Activated CD4-positive, alpha-beta T cell treated with anti-CD3 and anti-CD28 coated beads, Interleukin-2, amount 50 U/mL, for 1 hour (primary cell): Measurements from ENCODE around the gene OR5A1.
"Not testable (repeated sequence)": the region's sequence is repeated elsewhere in the genome, so short reads cannot be mapped to it uniquely, and the experiment has no call there.

ENCODE experiments used
- DNase-seq: peaks from one replicate; pipeline ENCODE4 v3.0.0-alpha.2; 2020

The OR5A1 gene

DNA sequence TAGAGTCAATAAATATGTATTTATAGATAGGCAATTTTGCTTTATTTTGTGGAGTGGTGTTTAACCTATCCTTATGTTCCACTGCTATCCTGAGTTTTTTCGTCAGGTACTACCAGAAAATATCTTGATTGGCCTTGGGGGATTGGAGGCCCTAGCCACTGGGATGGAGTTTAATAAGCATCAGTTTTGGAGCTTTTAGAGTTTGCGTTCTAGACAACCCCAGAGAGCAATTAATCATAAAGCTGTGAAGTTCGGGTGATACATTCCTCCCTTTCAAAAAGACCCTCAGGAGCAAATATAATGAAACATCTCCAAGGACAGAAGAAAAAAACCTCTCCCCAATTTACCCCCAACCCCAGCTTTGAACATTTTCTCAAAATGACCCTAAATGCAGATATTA is at the start of gene OR5A1:
Gene OR5A1 (plus strand): TSS at position 301 of the 400 bp plus-strand sequence. CDS start 6,700 bp downstream, outside the sequence.
- DNase-seq = no peak

DNA sequence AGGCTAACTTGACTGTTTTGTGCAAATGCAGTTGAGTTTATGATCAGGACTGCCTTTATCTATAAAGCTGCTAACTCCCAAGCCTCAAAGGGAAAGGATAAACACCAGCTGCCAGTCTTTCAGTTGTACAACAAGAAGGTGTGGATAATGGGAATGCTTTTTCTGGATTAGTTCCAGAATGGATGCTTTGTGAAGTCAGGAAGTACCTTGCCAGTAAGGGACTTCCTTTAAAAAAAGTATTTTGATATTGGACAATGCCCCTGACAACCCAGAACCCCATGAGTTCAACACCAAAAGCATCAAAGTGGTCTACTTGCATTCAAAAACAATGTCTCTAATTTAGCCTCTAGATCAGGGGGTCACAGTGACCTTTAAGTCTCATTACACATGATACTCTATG is 42.1 kb upstream of the OR5A1 start:
- no peak for DNase-seq

DNA sequence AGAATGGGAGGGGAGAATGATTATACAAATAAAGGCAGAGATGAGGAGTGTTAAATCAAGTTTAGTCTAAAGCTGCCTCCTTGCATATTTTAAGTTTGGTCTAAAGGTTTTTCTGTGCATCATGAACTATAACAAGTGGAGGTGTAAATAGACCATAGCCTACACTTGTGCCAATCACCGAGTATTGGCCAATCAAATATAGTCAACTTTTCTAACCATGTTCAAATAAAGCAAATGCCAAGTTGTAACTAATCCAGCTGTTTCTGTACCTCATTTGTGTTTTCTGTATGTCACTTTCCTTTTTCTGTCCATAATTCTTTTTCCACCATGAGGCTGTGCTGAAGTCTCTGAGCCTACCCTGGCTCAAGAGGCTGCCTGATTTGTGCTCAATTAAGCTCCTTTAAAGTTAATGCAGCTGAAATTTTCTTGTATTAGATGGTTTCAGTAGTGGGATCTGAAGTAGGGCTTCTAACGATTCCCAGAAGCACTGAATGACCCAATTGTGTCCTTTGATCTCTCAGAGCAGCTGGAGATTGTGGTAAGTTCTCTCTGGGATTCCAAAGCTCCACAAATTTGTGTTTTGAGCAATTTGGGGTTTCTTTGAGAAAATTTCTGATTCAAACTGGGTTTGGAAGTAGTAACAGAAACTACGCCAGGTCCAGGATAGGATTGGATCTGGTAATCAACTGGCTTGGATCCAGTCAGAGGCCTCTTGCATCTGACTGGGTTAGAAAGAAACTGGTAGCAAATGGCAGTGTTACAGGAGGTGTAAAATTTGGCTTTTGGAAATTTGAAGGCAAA is 35.6 kb upstream of the OR5A1 start:
- DNase-seq = no peak

DNA sequence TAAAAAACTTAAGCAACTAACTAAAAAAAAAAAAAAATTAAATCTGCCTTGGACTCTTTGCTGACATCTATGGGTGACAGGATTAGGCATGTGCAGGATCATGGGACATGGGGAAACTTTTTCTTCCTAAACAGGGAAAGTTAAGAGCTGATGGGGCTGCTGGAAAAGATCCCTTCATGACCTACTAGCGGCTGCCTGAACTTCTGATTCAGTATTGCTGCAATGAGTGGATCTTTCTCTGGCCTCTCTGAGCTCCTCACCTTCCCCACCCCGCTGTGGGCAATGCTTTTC is 35.1 kb upstream of the OR5A1 start:
- DNase-seq = no peak

DNA sequence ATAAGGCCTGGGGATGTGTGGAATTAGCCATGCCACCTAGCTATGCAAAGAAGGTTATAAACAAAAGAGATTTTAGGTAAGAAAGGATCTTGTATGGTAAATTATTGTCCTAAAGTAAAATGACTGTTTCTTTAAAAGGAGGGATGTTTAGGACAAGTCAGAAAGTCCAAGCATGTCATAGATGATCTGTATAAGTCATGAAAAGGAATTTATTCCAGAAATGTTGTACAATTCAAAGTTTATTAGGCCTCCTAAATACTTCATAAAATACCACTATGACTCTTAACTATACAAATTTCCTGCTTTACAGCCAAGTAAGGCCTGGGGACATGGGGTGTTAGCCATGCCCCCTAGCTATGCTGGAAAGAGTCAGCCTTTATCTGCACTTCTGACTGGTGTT is 32.7 kb upstream of the OR5A1 start:
- no peak for DNase-seq

DNA sequence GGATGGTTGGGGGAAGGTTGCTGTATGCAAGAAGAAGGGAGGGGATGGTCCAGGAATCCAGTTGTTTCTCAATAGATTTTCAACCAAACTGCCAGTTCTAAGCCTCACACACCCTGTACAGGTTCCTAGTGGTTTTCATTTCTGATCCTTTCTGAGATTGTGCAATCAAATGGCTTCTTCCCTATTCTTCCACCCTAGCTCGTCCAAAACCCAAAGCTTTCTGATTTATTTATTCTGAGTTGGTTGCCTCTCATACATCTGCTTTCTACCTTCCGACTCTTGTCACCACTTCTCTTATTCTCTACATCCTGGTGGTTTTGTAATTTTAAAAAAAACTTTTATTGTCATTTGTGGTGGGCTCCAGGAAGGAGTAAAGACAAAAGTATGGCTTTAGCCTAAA is 22.6 kb upstream of the OR5A1 start:
- DNase-seq = no peak

DNA sequence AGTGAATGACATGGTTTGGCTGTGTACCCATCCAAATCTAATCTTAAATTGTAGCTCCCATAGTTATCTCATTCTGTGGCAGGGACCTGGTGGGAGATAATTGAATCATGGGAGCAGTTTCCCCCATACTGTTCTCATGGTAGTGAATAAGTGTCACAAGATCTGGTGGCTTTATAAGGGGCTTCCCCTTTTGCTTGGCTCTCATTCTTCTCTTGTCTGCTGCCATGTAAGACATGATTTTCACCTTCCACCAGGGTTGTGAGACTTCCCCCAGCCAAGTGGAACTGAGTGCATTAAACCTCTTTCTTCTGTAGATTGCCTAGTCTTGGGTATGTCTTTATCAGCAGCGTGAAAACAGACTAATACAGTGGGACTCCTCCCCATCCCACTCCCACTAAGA is 21.2 kb upstream of the OR5A1 start:
- DNase-seq = no peak

DNA sequence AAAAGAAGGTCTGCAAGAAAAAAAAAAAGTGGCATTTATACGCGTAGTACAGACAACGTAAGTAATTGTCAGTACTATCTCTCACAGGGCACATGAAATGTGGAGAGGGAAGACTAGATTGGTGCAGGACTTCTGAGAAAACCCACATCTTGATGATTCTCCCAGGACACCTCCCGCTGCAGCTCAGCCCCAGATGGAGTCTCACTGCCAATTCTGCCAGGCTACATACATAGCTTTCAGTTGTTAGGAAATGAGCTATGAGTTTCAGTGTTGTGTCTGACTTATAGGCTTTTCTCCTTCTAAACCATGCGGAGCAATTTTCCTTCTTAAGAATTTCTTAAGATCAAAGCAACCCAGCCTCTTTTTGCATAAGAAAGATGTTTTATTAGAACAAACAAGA is 19.7 kb upstream of the OR5A1 start:
- no peak for DNase-seq

DNA sequence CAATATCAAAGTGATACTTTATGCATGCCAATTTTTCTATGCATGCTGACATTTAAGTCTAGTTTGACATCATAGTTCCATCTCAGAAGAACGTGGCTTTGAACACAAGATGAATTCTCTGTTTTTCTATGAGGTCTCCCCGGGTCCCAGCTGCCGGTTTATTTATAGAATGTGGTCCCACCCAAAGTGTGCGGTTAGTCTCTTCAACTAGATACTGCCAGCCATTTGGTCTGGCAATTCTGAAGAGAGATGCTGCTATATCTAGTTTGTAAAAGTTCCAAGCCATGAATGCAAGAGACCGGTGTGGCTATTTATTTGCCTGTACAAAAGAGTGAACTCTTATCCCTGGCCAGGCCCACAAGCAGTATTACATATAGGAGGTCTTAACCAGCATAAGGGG is 19.2 kb upstream of the OR5A1 start:
- DNase-seq = no peak

DNA sequence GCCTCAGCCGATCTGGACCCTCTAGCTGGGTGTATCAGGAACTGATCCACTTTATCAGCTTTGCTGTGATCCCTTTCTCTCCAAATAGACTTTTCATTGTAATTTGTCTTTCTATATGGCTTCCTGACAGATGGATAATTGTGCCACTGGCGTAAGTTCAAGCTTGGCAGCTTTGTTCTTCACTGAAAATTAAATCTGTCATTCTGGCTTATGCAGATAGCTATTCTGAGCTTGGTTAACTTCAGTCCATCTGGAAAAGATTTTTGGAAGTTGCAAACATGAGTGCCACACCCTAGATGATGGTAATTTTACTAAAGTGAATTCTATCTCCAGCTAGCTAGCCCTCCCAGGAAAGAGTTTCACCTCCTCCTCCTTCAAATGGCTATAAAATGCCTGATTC is 18.1 kb upstream of the OR5A1 start:
- no peak for DNase-seq

DNA sequence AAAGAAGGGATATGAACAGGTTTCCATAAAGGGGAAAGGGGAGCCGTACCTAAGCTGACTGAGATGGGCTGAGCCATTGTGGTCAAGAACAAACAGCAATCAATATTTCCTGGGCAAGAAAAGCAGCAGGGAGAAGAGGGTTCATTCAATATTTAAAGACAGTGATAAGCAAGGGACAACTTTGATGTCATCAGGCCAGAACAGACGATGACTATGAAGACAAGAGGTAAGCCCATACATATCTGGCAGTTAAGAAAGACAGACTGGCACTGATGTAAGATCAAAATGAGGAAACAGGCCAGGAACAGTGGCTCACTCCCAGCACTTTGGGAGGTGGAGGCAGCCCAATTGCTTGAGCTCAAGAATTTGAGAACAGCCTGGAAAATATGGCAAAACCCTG is 12.4 kb upstream of the OR5A1 start:
- DNase-seq = no peak

DNA sequence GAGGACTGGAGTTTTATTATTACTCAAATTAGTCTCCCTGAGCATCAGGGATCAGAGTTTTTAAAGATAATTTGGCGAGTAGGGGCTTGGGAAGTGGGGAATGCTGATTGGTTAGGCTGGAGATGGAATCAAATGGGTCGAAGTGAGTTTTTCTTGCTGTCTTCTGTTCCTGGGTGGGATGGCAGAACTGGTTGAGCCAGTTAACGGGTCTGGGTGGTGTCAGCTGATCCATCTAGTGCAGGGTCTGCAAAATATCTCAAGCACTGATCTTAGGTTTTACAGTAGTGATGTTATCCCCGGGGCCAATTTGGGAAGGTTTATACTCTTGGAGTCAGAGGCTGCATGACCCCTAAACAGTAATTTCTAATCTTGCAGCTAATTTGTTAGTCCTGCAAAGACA is 11.1 kb upstream of the OR5A1 start:
- no peak for DNase-seq

DNA sequence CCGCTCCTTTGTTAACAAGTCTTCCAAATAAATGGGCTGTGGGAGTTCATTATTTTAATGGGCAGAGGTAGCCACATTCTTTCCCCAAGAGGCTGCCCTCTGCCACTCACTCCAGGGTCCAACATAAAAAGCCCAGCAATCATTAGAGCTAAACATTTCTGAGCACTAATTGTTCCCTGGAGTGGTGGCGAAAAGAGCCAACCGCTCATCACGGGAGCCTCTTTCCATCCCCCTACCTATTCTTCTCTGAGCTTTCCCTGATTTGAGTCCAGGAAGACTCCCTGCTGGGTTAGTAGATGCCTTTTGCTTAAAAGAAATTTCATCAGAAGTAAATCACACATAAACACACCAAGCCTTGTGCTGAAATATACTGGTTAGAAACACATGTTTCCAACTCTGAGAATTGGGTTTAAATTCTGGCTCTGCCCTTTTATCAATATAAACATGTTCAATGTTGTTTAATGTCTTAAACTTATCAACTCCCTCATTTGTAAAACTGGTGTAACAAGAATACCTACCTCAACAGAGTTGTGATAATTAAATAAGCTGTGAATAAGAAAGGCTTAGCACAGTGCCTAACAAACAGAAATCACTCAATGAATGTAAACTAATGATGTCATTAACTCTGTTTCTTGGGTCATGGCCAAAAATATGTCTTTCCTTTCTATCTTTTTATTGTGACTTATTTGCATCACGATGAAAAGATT is 9.8 kb upstream of the OR5A1 start, which contains the start of gene OR5A2:
Gene OR5A2 (minus strand): TSS at position 53 of the 707 bp plus-strand sequence. CDS start 3,460 bp downstream, outside the sequence.
- DNase-seq = no peak

DNA sequence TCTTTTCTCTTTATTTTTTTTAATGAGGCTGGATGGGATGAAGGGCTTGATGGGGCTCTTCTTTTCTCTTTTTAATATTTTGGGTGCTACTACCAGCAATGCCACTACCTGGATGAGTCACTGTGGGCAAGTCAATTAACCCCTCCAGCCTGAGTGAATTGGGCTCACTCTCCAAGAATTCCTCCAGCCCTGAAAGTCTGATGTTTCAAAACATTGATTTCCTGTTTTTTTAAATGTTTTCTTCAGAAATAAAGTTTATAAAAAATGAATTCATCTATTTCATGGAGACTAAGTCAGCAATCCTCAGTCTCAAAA is 9.2 kb upstream of the OR5A1 start:
- DNase-seq = no peak

DNA sequence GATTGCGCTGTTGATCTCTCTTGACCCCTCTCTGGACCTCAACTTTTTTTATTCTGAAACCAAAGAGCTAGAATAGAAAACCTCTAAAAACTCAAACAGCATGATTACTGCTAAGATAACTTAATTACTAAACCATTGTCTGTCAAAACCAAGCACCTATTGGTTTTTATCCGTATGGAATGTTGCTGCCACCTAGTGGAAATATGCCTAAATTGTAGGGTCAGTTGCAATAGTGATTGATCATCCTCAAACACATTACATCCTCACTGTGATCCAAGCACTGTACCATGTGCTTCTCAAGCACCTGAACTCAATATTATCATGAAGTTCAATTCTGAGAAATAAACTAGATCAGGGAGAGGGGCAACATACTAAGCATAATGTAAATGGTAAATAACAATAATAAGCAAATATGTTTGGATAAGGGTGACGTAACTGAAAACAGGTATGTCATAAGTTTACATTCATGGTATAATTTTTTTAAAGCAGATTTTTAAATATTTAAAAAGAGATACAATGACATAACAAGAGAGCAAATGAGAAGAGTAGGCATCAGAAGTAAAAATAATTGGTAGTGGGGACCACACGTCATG is 6.2 kb upstream of the OR5A1 start:
- no peak for DNase-seq

DNA sequence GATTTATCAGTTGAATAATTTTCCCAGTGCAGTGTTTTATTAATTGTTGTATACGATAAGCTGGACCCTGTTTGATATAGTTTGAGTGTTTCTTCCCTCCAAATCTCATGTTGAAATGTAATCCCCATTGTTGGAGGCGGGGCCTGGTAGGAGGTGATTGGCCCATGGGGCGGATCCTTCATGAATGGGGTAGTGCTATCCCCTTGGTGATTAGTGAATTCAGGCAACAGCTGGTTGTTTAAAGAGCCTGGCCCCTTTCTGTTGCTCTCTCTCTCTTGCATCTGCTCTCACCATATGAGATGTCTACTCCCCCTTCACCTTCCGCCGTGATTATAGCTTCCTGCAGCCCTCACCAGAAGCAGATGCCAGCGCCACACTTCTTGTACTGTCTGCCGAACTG is 1.5 kb downstream of the OR5A1 start:
- no peak for DNase-seq

DNA sequence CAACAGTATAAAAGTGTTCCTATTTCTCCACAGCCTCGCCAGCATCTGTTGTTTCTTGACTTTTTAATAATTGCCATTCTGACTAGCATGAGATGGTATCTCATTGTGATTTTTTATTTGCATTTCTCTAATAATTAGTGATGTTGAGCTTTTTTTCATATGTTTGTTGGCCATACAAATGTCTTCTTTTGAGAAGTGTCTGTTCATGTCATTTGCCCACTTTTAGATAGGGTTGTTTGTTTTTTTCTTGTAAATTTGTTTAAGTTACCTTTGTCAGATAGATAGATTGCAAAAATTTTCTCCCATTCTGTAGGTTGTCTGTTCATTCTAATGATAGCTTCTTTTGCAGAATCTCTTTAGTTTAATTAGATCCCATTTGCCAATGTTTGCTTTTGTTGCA is 9.4 kb downstream of the OR5A1 start:
- DNase-seq = not testable (repeated sequence)

DNA sequence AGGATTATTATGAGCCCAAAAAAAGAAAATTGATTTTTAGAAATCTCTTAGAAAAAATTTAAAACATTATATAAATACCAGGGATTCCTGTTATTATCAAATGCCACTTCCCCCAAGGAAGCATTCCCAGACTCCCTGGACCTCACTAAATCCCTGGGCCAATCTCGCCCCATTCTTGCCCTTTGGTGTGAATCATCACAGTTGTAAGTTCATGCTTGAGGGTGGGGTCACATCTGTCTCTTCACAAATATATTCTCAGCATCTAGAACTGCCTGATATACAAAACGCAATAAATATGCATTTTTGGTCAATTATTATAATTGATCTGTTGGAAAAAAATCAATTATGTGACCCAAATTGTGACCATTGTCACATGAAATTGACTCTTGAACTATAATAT is 12.2 kb downstream of the OR5A1 start:
- DNase-seq = no peak

DNA sequence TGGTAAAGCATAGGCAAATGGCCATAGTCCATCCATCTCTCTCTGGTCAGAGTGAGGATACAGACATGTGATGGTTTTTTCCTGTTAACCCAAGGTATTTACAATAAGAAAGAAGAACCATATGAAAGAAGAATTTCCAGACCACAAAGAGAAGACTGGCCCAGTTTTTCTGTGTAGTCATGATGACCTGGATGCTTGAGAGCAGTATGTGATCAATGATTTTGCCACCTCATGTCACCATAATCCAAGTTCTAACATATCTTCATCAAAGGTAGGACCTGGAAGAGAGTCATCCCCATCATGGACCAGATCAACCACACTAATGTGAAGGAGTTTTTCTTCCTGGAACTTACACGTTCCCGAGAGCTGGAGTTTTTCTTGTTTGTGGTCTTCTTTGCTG is 20.4 kb downstream of the OR5A1 start, which contains the start of gene OR4D6:
Gene OR4D6 (plus strand): TSS at position 301 of the 400 bp plus-strand sequence. CDS start 0 bp downstream, at position 301.
- no peak for DNase-seq

DNA sequence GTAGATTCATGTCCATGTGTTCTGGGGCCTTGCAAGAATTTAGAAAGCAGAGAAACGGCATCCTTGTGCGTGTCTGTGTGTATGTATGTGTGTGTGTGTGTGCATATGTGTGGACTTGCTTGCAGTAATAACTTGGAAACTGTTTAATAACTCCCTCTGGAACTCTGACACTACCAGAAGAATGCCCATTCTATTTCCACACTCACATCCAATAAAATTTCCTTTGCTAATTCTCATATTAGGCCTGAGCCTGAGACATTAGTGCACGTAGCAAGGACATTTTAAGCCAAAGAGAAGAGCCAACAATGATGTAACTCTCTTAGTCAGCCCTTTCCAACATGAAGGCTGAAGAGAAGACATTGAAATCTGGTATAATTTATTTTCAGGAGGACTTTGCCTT is 23.6 kb downstream of the OR5A1 start:
- DNase-seq = no peak

DNA sequence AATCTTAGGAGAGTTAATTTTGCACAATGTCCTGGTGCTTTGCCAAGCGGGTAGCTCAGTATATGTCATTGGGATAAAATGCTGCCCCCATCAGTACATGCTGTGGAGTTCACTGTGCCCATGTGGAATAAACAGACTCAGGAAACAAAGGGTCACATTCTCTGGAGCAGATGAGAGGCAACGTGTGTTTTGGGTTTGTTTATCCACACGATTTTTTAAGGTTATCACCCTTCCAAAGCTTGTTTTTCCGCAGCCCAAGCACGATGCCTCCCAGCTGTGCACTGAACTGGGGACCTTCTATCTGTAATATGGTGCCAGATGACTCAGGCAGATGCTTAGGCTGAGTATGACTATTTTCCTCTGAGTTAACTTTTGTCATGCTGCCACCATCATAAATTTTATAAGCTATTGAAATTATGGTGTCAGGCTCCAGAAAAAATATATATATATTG is 26.9 kb downstream of the OR5A1 start:
- no peak for DNase-seq

DNA sequence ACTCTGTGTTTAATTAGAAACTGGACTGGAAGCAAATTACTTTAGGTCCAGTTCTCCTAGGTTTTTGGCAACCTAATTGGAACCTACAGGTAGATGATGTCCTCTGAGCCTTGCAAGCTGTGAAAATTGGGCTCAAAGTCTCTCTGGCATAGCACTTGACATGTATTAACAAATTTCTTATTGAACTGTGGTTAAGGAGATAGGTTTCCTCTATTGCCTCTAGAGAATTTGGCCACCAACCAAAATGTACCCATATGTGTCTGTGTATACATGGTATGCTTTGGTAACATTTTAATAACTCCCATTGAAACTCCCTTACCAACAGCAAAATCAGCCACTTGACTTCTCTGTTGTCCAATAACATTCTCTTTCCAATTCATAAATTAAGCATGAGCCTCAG is 36.7 kb downstream of the OR5A1 start, which contains the start of gene OR4D10:
Gene OR4D10 (plus strand): TSS at position 301 of the 400 bp plus-strand sequence. CDS start 4,115 bp downstream, outside the sequence.
- no peak for DNase-seq

DNA sequence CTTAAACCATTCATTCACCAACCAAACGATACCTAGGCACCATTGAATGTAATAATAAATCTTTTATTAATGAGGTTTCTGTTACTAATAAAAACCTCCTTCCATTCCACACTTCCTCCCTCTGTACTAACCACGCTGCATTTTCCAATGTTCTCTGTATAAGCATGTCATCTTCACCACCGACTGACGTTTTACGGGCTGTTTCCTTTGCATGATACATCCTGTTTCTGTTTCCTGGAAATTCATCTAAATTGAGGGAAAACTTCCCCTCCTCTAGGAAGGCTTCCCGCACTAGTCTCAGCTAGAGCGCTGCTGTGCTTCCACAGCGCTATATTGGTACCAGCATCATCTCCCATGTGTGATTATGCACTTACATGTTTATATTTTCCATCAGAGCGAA is 38.9 kb downstream of the OR5A1 start:
- no peak for DNase-seq

DNA sequence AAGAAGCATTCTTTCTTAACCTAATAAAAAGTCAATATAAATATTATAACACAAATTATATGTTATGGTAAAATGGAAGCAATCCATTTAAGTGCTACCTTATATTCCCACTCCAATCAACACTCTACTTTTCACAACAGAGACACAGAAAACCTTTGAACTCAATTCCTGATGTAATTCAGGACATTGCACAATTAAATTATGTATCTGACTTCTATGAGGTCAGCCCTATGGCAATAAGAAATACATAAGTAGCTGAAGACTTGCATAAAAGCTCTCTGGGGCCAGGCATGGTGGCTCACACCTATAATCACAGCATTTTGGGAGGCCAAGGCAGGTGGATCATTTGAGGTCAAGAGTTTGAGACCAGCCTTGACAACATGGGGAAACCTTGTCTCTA is 43.6 kb downstream of the OR5A1 start:
- DNase-seq = no peak
